NCI-H2081 (cell line): ENCODE results near the gene STXBP2.
"Not testable (repeated sequence)": the region's sequence is repeated elsewhere in the genome, so short reads cannot be mapped to it uniquely, and the experiment has no call there.

Source experiments
- DNase-seq, 2 experiments: peaks; one replicate each; lab custom pipeline; 2025; lab: John Stamatoyannopoulos, UW

STXBP2 gene

DNA sequence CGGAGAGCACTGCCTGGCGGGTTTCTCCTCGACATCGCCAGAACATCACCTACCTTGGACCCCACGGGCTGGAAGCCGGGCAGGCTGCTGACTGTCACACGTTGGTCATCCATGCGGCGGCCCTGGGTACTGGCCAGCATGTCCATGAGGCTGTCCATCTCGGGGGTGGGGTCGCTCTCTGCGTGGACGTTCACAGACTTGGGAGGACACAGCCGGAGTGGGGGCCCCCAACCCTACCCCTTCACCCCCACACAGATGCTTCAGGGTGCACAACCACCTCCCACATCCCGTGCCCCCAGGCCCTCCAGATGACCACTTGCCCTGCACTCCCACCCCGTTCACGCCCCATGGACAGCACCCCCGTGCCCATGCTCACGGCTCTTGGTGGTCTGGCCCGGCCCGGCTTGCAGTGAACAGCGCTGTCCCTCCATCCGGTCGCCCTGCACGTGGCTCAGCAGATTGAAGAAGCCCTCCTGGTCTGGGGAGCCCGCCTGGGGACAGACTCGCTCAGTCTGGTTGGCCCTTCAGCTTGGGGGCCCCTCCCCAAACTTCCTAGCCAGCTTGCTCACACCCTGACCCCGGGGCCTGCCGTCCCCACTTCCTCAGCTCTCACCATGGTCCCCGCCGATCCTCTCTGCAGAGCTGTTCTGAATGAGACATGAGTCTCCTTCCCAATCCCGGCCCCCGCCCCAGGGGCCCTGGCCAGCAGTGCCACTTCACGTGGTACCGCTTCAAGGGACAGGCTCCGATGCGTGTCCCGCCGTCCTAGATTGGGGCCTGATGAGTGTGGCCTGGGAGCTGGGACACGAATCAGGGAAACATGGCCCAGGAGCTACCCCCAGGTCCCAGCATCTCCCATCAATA is 4.3 kb upstream of the STXBP2 start:
- DNase-seq: no peak

DNA sequence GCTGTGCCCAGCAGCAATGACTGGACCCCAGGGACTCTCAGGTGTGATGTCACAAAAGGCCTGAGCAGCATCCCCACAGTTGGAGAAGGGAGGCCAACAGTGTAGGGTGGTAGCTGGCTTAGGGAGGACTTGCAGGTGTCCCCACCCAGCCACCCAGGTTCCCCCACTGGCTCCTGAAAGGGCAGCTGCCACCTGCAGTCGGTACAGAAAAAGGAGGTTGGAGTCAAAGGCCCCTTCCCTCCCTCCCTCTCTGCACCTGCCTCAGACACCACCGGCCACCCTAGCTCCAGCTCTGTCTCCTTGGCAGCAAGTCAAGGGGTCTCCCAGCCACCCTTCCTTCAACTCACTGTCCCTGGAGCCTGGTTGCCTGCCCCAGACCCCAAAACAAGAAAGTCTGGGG is 3.2 kb upstream of the STXBP2 start, which contains the start of gene PCP2:
Gene PCP2, minus strand, starts transcription at position 22 of the 400 bp plus-strand sequence. CDS start 262 bp downstream, outside the sequence.
- no peak for DNase-seq

DNA sequence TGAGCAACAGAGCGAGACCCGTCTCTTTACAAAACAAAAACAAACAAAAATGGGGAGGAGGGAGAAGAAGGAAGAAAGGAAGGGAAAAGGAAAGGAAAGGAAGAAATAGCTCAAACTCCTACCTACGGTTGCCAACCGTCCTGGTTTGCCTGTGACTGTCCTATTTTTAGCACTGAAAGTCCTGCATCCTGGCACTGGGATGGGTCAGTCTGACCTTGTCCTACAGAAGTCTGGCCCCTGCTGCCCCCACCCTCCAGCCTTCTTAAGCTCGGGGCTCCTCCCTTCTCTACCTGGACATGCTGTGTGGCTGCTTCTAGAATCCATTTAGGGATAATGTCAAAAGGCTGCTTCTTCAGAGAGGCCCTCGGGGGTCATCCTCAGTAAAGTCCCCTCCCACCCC is 1.2 kb upstream of the STXBP2 start:
- no peak for DNase-seq

DNA sequence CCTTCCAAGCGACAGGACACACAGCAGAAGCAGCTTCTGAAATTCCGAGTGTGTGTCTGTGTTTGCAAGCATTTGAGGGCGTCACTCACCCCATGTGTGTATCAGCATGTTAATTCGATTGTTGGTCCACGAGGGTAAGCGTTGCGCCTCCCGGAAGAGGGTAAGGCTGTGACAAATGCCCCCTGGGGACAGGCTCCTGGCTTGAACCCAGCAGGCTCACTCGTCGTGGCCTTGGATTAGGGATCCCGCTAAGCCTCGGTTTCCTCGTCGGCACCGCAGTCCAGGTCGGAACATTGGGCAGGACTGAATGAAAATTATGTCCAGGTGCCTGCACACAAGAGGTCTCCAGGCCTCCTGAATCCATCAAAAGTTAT is 606 bp upstream of the STXBP2 start:
- no peak for DNase-seq

DNA sequence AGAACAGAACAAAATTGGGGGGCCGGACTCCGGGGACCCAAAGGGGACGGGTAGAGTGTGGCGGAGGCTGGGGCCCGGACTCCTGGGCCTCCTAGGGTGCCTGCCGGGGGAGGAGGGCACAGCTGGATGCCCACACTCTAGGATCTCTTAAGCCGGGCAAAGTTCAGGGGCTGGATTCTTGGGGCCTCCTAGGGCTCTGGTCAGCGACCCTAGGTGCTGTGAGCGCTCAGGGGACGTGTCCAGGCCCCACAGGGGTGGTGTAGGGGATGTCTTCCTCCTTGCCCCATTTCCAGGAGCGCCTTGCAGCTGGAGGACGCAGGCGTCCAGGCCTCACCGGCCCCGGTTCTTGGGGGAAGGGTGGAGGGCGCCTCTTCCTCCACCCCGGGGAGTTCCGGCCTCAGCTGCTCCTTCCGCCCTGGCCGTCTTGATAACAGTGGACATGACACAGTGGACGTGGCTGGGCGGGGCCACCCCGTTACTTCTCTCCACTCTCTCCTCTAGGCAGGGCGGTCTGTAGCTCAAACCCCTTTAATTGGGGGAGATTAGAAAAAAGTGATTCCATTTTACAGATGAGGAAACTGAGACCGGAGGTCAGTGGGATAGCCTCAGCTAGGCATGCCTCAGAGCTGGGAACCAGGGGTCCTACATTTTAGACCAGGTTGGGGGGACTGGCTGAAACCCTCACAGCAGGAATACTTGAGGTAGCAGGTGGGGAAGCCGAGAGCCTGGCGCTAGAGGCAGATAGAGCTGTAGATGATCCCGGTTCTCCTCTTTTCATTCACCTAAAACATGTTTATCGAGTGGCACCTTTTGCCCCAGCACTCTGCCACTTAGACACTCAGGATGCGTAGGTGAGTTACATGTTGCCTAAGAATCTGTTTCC is 705 bp downstream of the STXBP2 start:
- DNase-seq: no peak

DNA sequence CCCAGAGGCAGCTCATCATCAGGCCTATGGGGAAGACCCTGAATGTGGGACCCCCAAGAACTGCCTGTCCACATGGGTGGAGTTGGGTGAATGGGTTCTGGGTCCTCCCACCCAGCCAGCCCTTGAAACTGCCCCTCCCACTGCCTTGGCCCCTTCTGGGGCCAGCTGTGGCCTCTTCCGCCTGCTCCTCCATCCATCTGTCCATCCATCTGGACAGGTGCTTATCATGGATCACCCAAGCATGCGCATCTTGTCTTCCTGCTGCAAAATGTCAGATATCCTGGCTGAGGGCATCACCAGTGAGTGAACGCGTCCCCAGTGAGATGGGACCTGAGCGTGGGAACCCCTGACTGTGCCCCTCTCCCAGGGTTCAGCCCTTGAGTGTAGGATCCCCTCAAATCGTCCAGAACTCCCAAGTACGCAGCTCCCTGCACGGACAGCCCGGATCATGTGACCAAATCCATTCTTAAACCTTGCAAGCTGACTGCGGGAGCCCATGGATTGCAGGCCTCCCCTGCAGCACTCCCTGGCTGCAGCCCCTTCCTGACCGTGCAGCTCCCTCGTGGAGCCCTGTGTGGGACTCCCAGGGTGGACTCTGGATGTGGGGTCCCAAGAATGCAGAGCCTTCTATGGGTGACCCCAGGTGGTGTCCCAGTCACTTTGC is 2.0 kb downstream of the STXBP2 start:
- DNase-seq: no peak

DNA sequence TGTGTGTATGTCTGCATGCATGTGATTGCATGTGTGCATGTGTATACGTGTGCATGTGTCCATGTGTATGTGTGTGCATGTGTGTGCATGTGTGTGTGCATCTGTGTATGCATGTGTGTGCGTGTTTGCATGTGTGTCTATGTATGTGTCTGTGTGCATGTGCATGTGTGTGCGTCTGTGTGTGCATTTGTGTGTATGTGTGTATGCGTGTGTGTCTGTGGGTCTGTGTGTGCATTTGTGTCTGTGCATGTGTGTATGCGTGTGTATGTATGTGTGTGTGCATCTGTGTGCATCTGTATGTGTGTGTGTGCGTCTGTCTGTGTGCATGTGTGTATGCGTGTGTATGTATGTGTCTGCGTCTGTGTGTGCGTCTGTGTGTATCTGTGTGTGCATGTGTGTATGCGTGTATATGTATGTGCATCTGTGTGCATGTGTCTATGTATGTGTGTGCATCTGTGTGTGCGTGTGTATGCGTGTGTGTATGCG is 3.0 kb downstream of the STXBP2 start:
- DNase-seq: no peak

DNA sequence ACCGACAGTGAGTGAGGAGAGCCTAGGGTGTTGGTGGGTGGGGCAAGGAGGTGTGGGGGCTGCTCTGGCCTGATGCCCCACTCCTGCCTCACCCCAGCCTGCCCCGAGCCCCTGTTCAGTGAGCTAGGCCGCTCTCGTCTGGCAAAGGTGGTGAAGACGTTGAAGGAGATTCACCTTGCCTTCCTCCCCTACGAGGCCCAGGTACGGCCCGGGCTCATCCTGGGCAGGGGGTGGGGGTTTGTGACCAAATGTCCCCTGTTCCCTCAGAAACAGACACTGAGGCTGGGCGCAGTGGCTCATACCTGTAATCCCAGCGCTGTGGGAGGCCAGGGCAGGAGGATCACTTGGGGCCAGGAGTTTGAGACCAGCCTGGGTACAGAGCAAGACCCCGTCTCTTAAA is 3.9 kb downstream of the STXBP2 start:
- DNase-seq: no peak

DNA sequence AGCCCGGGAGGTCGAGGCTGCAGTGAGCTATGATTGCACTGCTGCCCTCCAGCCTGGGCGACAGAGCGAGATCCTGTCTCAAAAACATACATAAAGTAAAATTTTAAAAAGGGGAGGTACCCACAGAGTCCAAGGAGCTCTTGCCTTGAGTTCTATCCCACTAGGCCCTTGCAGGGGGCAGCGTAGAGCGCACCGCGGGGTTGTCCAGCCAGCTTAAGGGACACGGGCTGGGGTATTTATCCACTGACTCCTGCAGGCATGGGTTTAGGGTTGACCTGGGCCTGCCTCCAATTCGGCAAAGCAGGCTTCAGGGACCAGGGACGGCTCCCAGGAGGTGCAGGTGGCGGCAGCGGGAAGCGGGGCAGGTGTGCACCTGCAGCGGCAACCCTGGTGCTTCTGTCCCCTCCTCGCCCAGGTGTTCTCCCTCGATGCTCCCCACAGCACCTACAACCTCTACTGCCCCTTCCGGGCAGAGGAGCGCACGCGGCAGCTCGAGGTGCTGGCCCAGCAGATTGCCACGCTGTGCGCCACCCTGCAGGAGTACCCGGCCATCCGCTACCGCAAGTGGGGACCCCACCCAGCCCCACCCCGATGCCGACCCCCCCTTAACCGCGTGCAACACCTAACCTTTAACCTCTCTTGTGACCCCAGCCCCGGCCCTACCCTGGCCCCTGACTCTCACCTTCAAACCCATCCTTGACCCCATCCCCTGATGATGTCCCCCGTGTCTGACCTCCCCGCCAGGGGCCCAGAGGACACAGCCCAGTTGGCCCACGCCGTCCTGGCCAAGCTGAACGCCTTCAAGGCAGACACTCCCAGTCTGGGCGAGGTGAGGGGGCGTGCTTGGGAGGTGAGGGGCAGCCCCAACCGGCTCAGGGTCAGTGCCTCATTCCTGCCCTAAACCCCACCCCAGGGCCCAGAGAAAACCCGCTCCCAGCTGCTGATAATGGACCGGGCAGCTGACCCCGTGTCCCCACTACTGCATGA is 4.7 kb downstream of the STXBP2 start:
- no peak for DNase-seq

DNA sequence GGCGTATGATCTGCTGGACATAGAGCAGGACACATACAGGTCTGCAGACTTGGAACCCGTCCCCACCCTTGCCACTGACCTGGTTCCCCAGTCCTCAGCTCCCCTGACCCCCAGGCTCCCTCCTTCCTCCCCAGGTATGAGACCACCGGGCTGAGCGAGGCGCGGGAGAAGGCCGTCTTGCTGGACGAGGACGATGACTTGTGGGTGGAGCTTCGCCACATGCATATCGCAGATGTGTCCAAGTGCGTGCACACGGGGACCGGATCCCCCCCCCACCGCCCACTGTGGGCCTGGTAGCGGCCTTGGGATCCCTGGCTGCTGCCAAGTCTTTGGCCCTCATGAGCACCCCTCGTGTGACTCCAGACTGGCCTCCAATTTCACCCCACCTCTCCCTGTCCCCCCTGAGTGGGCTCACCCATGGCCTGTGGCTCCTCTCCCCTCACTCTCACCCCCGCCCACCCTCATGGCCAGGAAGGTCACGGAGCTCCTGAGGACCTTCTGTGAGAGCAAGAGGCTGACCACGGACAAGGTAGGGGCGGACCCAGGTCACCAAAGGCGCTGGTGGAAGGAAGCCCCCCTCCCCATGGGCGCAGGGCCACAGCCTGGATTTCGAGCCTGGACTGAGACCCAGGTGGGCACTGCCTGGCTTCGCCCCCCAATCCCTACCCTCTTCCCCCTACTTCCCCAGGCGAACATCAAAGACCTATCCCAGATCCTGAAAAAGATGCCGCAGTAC is 5.6 kb downstream of the STXBP2 start:
- DNase-seq: no peak

DNA sequence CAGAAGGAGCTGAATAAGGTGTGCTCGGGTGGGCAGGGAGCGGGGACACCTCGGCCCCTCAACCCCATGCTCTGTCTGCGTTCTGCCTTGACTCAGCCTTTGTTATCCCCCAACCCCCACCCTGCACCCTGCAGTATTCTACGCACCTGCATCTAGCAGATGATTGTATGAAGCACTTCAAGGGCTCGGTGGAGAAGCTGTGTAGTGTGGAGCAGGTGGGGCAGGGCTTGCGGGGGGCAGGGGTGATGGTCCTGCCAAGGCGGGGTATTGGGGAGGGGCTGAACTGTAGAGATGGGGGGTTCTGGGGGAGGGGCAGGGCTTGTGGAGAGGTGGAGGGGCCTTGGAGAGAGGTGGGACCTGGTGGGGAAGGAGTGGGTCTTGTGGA is 6.1 kb downstream of the STXBP2 start:
- DNase-seq: no peak

DNA sequence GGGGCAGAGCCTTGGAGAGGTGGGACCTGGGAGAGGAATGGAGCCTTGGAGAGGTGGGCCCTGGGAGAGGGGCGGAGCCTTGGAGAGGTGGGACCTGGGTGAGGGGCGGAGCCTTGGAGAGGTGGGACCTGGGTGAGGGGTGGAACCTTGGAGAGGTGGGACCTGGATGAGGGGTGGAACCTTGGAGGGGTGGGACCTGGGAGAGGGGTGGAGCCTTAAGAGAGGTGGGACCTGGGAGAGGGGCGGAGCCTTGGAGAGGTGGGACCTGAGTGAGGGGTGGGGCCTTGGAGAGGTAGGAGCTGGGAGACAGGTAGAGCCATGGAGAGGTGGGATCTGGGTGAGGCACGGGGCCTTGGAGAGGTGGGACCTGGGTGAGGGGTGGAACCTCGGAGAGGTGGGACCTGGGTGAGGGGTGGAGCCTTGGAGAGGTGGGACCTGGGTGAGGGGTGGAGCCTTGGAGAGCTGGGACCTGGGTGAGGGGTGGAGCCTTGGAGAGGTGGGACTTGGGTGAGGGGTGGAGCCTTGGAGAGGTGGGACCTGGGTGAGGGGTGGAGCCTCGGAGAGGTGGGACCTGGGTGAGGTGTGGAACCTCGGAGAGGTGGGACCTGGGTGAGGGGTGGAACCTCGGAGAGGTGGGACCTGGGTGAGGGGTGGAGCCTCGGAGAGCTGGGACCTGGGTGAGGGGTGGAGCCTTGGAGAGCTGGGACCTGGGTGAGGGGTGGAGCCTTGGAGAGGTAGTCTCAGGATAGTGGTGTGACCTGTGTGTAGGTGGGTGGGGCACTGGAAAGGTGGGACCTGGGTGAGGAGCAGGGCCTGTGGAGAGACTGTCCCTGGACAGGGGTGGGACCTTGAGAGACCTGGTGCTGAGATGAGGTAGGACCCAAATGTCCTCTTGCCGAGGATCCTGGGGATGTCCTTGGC is 7.0 kb downstream of the STXBP2 start:
- not testable (repeated sequence) for DNase-seq

DNA sequence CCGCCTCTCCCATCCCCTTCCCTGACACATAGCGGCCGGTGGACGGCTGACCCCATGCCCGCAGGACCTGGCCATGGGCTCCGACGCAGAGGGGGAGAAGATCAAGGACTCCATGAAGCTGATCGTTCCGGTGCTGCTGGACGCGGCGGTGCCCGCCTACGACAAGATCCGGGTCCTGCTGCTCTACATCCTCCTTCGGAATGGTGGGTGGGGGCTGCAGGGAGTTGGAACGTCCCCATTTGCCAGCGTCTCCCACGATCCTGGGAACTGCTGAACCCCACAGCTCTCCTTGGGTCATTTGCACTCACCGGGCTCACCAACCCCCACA is 7.6 kb downstream of the STXBP2 start:
- no peak for DNase-seq

DNA sequence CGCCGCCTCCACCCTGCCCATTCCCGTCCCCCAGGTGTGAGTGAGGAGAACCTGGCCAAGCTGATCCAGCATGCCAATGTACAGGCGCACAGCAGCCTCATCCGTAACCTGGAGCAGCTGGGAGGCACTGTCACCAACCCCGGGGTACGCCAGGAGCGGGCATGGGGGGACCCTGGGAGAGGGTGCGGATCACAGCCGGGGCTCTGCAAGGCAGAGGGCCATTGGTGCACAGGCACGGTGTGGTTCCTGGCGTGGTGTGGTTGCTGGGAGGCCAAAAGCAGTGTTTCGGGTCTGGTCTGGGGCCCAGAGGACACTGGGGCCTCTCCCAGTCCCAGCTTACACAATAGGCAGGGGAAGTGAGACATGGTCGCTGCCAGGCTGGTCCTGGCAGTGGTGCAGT is 8.3 kb downstream of the STXBP2 start:
- DNase-seq: no peak

DNA sequence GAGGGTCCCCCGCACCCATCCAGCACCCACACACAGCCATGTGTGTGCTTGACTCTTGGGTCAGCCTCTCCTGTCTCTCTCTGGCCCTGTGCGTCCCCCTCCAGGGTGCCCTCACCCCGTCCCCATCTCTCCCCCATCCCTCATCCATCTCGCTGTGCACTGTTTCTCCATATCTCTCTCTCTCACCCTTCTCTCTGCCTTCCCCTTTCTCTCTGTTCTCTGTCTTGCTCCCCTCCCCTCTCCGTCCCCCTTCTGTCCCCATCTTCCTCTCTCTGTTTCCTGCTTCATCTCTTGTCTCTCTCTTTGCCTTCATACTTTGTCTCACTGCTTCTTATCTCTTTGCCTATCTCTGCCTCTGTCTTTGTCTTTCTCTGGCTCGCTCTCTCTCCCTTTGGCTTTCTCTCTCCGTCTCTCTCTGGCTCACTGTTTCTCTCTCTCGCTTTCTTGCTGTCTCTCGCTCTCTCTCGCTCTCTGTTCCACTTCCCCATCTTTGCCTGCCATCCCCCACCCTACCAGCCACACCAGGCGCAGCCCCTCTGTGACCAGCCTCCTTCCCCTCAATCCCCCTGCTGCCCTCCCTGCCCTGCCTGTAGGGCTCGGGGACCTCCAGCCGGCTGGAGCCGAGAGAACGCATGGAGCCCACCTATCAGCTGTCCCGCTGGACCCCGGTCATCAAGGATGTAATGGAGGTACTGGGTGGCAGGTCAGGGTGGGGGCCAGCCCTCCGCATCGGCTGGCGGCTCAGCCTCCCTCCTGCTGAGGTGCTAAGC is 8.9 kb downstream of the STXBP2 start:
- DNase-seq: no peak

DNA sequence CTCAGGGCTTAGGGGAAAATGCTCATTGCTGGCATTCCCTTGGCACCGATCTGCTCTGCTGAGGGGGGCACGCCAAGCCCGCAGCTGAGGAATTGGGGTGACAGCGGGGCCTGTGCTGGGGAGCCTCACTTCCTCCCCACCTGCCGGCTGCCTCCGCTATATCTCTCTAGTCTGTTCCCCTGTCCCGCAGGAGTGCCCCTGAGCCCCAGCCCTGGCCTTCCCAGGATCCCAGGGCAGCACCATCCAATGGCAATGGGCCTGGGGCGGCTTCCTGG is 9.5 kb downstream of the STXBP2 start:
- no peak for DNase-seq

DNA sequence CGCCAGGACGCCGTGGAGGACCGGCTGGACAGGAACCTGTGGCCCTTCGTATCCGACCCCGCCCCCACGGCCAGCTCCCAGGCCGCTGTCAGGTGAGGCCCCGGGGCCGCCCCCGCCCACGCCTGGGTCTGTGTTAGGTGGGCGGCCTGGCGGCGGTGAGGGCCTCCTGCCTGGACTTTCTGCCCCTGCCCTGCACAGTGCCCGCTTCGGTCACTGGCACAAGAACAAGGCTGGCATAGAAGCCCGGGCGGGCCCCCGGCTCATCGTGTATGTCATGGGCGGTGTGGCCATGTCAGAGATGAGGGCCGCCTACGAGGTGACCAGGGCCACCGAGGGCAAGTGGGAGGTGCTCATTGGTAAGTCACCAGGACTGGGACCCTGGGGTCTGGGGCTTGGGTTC is 10.2 kb downstream of the STXBP2 start:
- DNase-seq: no peak

DNA sequence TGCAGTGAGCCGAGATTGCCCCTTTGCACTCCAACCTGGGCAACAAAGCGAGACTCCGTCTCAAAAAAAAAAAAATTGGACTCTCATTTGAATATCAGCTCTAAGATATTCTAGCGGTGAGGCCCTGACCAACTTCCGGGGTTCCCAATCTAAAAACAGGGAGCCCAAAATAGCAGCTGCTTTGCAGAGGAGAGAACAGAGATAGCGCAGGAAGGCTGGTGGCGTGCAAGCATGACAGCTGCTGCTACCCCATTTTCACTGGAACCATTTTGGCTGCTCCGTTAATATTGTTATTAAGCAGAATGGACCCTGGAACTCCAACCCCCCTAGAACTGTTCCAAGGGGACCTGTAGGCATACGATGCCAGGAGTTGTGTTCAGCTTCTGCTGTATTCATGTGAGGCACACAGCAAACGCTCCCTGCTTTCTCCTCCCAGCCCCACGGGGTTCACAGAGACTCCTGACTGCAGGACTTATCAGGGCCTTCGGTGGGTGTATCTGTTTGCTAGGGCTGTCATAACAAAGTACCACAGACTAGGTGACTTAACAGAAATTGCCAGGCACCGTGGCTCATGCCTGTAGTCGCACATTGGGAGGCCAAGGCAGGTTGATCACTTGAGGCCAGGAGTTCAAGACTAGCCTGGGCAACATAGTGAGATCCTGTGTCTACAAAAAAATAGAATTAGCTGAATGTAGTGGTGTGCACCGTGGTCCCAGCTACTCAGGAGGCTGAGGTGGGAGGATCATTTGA is 11.5 kb downstream of the STXBP2 start:
- no peak for DNase-seq
